GM23338 (cell line): ENCODE data around the gene C17orf50. TPM values are rescaled to one million over a fixed set of nuclear protein-coding genes. Genes with fewer than 3 reads are reported as not detected.

Experiments
- ATAC-seq: fragments of 200-7000 bp; cut with Tn5 transposase; 3 replicates; pipeline ENCODE4 v1.9.1; 2020
- DNase-seq: peaks from one replicate; pipeline ENCODE4 v3.0.0-alpha.2; 2015; ENCODE audit warnings: low spot score
- H2AFZ ChIP-seq: fragments of 200-600 bp; sonication (generic); 2 replicates; pipeline ENCODE4 v1.8.0; 2016; ENCODE audit warnings: antibody characterized with exemption, mild to moderate bottlenecking, moderate library complexity
- H3F3A ChIP-seq: fragments of 200-600 bp; sonication (generic); replicated peaks from 2 replicates; pipeline ENCODE4 v1.8.0; 2017; ENCODE audit warnings: antibody characterized with exemption, mixed run types, low read depth
- H3K27ac ChIP-seq: fragments of 200-600 bp; sonication (generic); 2 replicates; pipeline ENCODE4 v1.6.1; 2016; ENCODE audit warnings: low read depth
- H3K27me3 ChIP-seq: fragments of 200-600 bp; sonication (generic); 2 replicates; pipeline ENCODE4 v1.8.0; 2016; ENCODE audit warnings: mild to moderate bottlenecking, mixed run types, moderate library complexity; ENCODE audit not compliant: insufficient read depth
- H3K36me3 ChIP-seq: fragments of 200-600 bp; sonication (generic); 2 replicates; pipeline ENCODE4 v1.8.0; 2016; ENCODE audit warnings: mild to moderate bottlenecking; ENCODE audit not compliant: insufficient read depth
- H3K4me1 ChIP-seq: fragments of 200-600 bp; sonication (generic); 2 replicates; pipeline ENCODE4 v1.8.0; 2016; ENCODE audit warnings: mild to moderate bottlenecking, moderate library complexity; ENCODE audit not compliant: insufficient read depth
- H3K4me2 ChIP-seq: fragments of 200-600 bp; sonication (generic); 2 replicates; pipeline ENCODE4 v1.7.1; 2017; ENCODE audit warnings: mixed run types
- H3K4me3 ChIP-seq: fragments of 200-600 bp; sonication (generic); 2 replicates; pipeline ENCODE4 v1.6.1; 2016; ENCODE audit warnings: mixed run types
- H3K79me2 ChIP-seq: fragments of 200-600 bp; sonication (generic); replicated peaks from 2 replicates; pipeline ENCODE4 v1.8.0; 2017; ENCODE audit warnings: mild to moderate bottlenecking; ENCODE audit not compliant: insufficient read depth
- H3K9me2 ChIP-seq: fragments of 200-600 bp; sonication (generic); 2 replicates; pipeline ENCODE4 v1.8.0; 2017; ENCODE audit not compliant: insufficient read depth
- H4K20me1 ChIP-seq: fragments of 200-600 bp; sonication (generic); replicated peaks from 2 replicates; pipeline ENCODE4 v1.8.0; 2017; ENCODE audit warnings: mild to moderate bottlenecking; ENCODE audit not compliant: insufficient read depth
- H3K27ac Mint-ChIP-seq: 2 replicates; pipeline ENCODE4 v1.8.0; 2020; ENCODE audit warnings: inconsistent platforms, mild to moderate bottlenecking, moderate library complexity, mixed read lengths
- H3K27me3 Mint-ChIP-seq: 3 replicates; pipeline ENCODE4 v1.8.0; 2022; ENCODE audit warnings: low read depth, mild to moderate bottlenecking, moderate library complexity, mixed read lengths, inconsistent platforms; ENCODE audit not compliant: insufficient read depth, poor library complexity
- H3K36me3 Mint-ChIP-seq: 3 replicates; pipeline ENCODE4 v1.8.0; 2021; ENCODE audit warnings: low read depth, mild to moderate bottlenecking, inconsistent platforms, moderate library complexity, mixed read lengths
- H3K4me1 Mint-ChIP-seq: 3 replicates; pipeline ENCODE4 v1.8.0; 2020; ENCODE audit warnings: mild to moderate bottlenecking, inconsistent platforms, mixed read lengths
- H3K4me3 Mint-ChIP-seq: 3 replicates; pipeline ENCODE4 v1.8.0; 2021; ENCODE audit warnings: moderate library complexity, mild to moderate bottlenecking, inconsistent platforms, mixed read lengths
- H3K9me3 Mint-ChIP-seq: 3 replicates; pipeline ENCODE4 v1.8.0; 2020; ENCODE audit warnings: moderate library complexity, mild to moderate bottlenecking, inconsistent platforms, mixed read lengths
- CREB1 ChIP-seq: fragments of 250-450 bp; sonication (Bioruptor Pico); IDR thresholded peaks from 2 replicates; pipeline ENCODE4 v1.5.0; 2020; ENCODE audit warnings: low read depth, mild to moderate bottlenecking, moderate library complexity
- CTCF ChIP-seq, 2 experiments: fragments of 200-600 bp in 1 of 2; sonication (generic) in 1 of 2; conservative IDR thresholded peaks; 2 replicates each; pipeline versions ENCODE4 v1.5.1 to v1.6.1; 2016 to 2017; ENCODE audit warnings: antibody characterized with exemption in 2 of 2, low read depth in 2 of 2, mild to moderate bottlenecking in 2 of 2, moderate library complexity in 1 of 2
- EZH2phosphoT487 ChIP-seq: fragments of 200-600 bp; sonication (generic); IDR thresholded peaks from one replicate; pipeline ENCODE4 v1.8.1; 2018; ENCODE audit warnings: antibody characterized with exemption; ENCODE audit not compliant: unreplicated experiment
- NANOG ChIP-seq: IDR thresholded peaks from 2 replicates; pipeline ENCODE4 v1.6.1; 2016; ENCODE audit warnings: antibody characterized with exemption, borderline replicate concordance
- REST ChIP-seq: IDR thresholded peaks from one replicate; pipeline ENCODE4 v1.6.1; 2018; ENCODE audit warnings: antibody characterized with exemption; ENCODE audit not compliant: unreplicated experiment
- ZNF114 ChIP-seq: fragments of 250-450 bp; sonication (Bioruptor Pico); IDR thresholded peaks from 2 replicates; pipeline ENCODE4 v1.5.0; 2020; ENCODE audit warnings: mild to moderate bottlenecking, moderate library complexity
- ZNF462 ChIP-seq: fragments of 250-450 bp; sonication (Bioruptor Pico); IDR thresholded peaks from 2 replicates; pipeline ENCODE4 v1.5.0; 2020; ENCODE audit warnings: mild to moderate bottlenecking, moderate library complexity
- polyA plus RNA-seq: library from polyadenylated mRNA; unstranded; fragments of >200 nt; fragmentation: Nextera tagmentation; extraction: Ambion mirVana; gene quantifications from 2 replicates; pipeline ENCODE4 v1.2.1, GENCODE V29; 2016
- total RNA-seq: library from RNA; depleted of rRNA; stranded (reverse); fragments of >200 nt; shearing (Covaris generic); gene quantifications from 2 replicates; pipeline ENCODE4 v1.2.3, GENCODE V29; 2014

Gene C17orf50
- total and polyA plus RNA-seq, 2 experiments from 2014 or later, result 0.74 to 1.6 TPM

DNA sequence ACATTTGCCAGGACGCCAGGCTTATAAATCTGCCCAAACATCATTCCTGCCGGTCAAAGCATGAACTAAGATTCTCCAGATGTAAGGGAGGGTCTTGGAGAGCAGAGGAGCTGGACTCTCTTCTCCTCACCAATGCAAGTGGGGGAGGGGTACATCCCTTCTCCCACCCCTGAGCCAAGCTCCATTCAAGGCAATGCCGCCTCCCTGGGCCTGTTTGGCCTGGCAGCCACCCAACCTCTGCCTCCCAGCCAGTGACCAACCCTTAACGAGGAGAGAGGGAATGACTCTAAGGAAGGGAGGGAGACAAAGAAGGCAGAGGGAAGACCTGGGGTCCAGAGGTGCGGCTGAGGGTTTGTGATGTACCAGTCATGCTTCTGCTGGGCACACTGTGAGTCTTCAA, 13.8 kb downstream of the C17orf50 start:
- Mint-ChIP-seq H3K27ac (no peak overlapping the region), H3K4me3 (no peak overlapping the region), H3K4me1 (peaks cover 34% of the 10 kb centered on the region), H3K27me3 (peaks cover 2% of the 10 kb centered on the region), H3K9me3 (no peaks in the 10 kb centered on the region), H3K36me3 (no peaks in the 10 kb centered on the region)
- no peaks in the 10 kb centered on the region for H3F3A ChIP-seq
- DNase-seq (no peak), ATAC-seq (peak; percentile 36)
- no peak for TF ChIP-seq CREB1 (CRISPR knock-in tag)
- TF ChIP-seq NANOG, result no peak
- TF ChIP-seq EZH2phosphoT487, result no peak
- no peak for TF ChIP-seq REST
- TF ChIP-seq CTCF (conservative IDR thresholded peaks at IDR 0.05; ENCODE audit: low read depth in 2 of 2), result no peak
- no peak for TF ChIP-seq ZNF462
- no peak for TF ChIP-seq ZNF114
- H4K20me1 ChIP-seq, result no peaks in the 10 kb centered on the region
- H3K4me3 ChIP-seq, result no peak overlapping the region
- peaks cover 13% of the 10 kb centered on the region for H3K4me1 ChIP-seq
- no peak overlapping the region for H3K27ac ChIP-seq
- no peaks in the 10 kb centered on the region for H3K9me2 ChIP-seq
- no peaks in the 10 kb centered on the region for H3K36me3 ChIP-seq
- no peaks in the 10 kb centered on the region for H3K27me3 ChIP-seq
- H3K79me2 ChIP-seq, result no peaks in the 10 kb centered on the region
- peak overlapping the region; percentile 97 for H2AFZ ChIP-seq
- no peak overlapping the region for H3K4me2 ChIP-seq
